AG09319 (cell line): ENCODE data around the gene PLA2G7.

ENCODE experiments used
- DNase-seq: peaks from one replicate; pipeline ENCODE4 v3.0.0-alpha.2; 2010; ENCODE audit warnings: low read depth; ENCODE audit errors: extremely low read depth
- TF ChIP-seq, protein P1 (sequence below): IDR thresholded peaks from 2 replicates; pipeline ENCODE4 v1.5.1; 2011; ENCODE audit warnings: low read depth, mild to moderate bottlenecking, inconsistent platforms, low read length, moderate library complexity

Gene PLA2G7

DNA sequence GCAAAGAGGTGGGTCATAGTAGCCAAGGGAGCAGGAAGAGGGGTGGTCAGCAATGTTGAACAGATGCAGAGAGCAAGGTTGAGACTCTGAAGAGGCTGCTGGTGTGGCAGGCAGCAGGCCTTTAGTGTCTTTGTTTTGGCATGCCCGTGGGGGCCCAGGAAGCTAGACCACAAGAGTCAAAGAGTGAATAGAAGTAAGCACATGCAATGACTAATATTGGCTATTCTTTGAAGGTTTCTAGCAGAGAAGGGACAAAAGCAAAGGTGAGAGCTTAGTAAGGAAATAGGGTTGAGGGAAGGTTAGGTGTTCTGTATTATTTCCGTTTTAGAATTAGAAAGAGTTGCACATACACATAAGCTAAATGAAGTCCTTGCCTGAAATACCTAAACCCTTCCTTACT lies 28.7 kb downstream of the PLA2G7 start:
- DNase-seq, result no peak
- TF ChIP-seq, protein P1, sequence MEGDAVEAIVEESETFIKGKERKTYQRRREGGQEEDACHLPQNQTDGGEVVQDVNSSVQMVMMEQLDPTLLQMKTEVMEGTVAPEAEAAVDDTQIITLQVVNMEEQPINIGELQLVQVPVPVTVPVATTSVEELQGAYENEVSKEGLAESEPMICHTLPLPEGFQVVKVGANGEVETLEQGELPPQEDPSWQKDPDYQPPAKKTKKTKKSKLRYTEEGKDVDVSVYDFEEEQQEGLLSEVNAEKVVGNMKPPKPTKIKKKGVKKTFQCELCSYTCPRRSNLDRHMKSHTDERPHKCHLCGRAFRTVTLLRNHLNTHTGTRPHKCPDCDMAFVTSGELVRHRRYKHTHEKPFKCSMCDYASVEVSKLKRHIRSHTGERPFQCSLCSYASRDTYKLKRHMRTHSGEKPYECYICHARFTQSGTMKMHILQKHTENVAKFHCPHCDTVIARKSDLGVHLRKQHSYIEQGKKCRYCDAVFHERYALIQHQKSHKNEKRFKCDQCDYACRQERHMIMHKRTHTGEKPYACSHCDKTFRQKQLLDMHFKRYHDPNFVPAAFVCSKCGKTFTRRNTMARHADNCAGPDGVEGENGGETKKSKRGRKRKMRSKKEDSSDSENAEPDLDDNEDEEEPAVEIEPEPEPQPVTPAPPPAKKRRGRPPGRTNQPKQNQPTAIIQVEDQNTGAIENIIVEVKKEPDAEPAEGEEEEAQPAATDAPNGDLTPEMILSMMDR, result no peak

DNA sequence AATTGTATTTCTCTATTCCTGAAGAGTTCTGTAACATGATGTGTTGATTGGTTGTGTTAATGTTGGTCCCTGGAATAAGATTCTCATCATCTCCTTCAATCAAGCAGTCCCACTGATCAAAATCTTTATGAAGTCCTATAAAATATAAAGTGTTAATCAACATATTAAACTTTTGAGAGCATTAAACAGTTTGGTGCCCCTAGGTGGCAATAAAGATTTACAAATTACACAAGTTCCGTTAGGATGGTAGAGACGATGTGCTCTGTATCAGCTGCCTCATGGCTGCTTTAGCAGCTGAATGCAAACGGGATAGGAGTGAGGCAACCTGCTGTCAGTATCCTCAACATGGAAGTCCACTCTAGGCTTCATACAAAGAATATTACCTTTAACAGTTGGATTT lies 30.6 kb downstream of the PLA2G7 start:
- DNase-seq, result no peak
- TF ChIP-seq, protein P1, result no peak

DNA sequence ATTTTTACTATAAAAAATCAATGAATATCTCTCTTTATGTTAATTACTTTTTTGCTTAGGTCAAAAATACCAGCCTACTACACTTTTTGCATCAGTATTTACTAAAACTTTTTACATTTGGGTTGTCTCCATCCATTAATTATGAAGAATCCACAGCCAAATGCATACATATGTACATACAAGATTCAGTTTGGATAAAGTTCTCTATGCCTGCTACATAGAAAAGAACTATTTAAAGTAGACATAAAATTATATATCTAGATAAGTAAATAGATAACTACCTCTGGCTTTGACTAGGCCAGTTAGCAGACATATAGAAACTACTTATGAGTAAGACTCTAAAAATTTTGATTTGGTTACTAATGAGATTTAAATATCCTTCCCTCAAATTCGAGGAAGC lies 35.2 kb downstream of the PLA2G7 start:
- no peak for DNase-seq
- TF ChIP-seq, protein P1, result no peak

DNA sequence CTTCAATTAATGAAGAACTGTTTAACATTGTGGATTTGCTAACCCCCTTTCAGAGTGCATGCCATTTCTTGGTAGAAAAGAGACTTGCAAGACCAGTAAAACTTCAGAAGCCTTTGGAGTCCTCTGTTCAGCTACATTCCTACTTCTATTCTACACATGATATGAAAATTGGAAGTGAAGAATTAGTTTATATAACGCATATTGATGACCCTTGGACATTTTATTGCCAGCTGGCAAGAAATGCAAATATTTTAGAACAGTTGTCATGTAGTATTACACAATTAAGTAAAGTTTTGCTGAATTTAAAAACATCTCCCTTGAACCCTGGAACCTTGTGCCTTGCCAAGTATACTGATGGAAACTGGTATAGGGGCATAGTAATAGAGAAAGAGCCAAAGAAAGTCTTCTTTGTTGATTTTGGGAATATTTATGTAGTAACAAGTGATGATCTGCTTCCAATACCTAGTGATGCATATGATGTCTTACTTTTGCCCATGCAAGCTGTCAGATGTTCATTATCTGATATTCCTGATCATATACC lies 44.2 kb downstream of the PLA2G7 start:
- no peak for DNase-seq
- TF ChIP-seq, protein P1, result no peak

- no peak for DNase-seq
- TF ChIP-seq, protein P1, result no peak
These were observed 44.9 kb downstream of the PLA2G7 start for GRCh38 chr6:46690141-46690755.

- DNase-seq, result no peak
- TF ChIP-seq, protein P1, result no peak
These were observed 45.5 kb downstream of the PLA2G7 start for GRCh38 chr6:46689657-46690056.

- DNase-seq, result no peak
These were observed 46.2 kb downstream of the PLA2G7 start for GRCh38 chr6:46688966-46689335.

More at GRCh38 chr6:46688966-46689335, 46.2 kb downstream of the PLA2G7 start:
- TF ChIP-seq, protein P1, result no peak
